A673 (cell line): ENCODE measurements around the gene TINAGL1.
"Not testable (repeated sequence)": the region's sequence is repeated elsewhere in the genome, so short reads cannot be mapped to it uniquely, and the experiment has no call there.

Experiments
- CTCF ChIP-seq: fragments of 300-800, 200-600 bp; sonication (generic); conservative IDR thresholded peaks from 2 replicates; pipeline ENCODE4 v1.5.1; 2017; ENCODE audit warnings: low read depth, mild to moderate bottlenecking, antibody characterized with exemption, low read length, moderate library complexity, mixed read lengths
- EZH2 ChIP-seq: fragments of 200-600 bp; sonication (generic); IDR thresholded peaks from 2 replicates; pipeline ENCODE4 v1.6.1; 2017; ENCODE audit warnings: borderline replicate concordance, low read depth, mild to moderate bottlenecking, mixed read lengths, antibody characterized with exemption, low read length; ENCODE audit not compliant: poor library complexity, severe bottlenecking

GRCh38 chr1:31587328-31587699, 11.0 kb downstream of the TINAGL1 start:
- TF ChIP-seq CTCF, EZH2: not testable (repeated sequence)
